GM12878 (cell line): Measurements from ENCODE around the gene SOX6. TPM values are rescaled to one million over a fixed set of nuclear protein-coding genes. Genes with fewer than 3 reads are reported as not detected.

ENCODE experiments used
- ATAC-seq: fragments of 200-7000 bp; cut with Tn5 transposase; 3 replicates; pipeline ENCODE4 v1.9.1; 2020; ENCODE audit warnings: mild to moderate bottlenecking, moderate library complexity
- BruUV-seq: library from RNA; stranded (reverse); fragments of 400-500 nt; replicated peaks from 2 replicates; lab custom pipeline; 2021; lab: Mats Ljungman, UMichigan
- CTCF ChIA-PET: fragments of 300-600 bp; sonication (Branson Sonifier 250); formaldehyde crosslinking; extraction: SDS; loops from one replicate; lab custom pipeline; 2021; ENCODE audit warnings: inconsistent platforms; lab: Yijun Ruan, JAX
- POLR2A ChIA-PET: fragments of 350-600 bp; formaldehyde crosslinking; extraction: SDS; loops from one replicate; lab custom pipeline; 2021; ENCODE audit warnings: inconsistent platforms; lab: Charles Lee
- RAD21 ChIA-PET: fragments of 300-600 bp; sonication (Branson Sonifier 250); formaldehyde crosslinking; loops from one replicate; lab custom pipeline; 2023; ENCODE audit warnings: antibody characterized with exemption; ENCODE audit not compliant: unreplicated experiment; lab: Charles Lee
- SMC1A ChIA-PET: fragments of 300-600 bp; sonication (Branson Sonifier 250); formaldehyde crosslinking; loops from one replicate; lab custom pipeline; 2023; ENCODE audit not compliant: unreplicated experiment, uncharacterized antibody; lab: Charles Lee
- DNase-seq: peaks from one replicate; pipeline ENCODE4 v3.0.0-alpha.2; 2011; ENCODE audit warnings: low read depth, low spot score
- FAIRE-seq: peaks from 3 replicates; lab custom pipeline; 2011; peaks lifted over from hg19 to GRCh38; lab: Jason Lieb, UNC
- H2AFZ ChIP-seq: 2 replicates; pipeline ENCODE4 v1.6.0; 2011; ENCODE audit warnings: low read depth, low read length, control low read depth; ENCODE audit not compliant: control insufficient read depth
- H3K27ac ChIP-seq: 2 replicates; pipeline ENCODE4 v1.5.1; 2011; ENCODE audit warnings: control low read depth; ENCODE audit not compliant: control insufficient read depth, insufficient read depth
- H3K27me3 ChIP-seq, 2 experiments: replicated peaks in 1 of 2; 2 replicates each; pipeline versions ENCODE4 v1.6.0 to v1.6.1; 2011; ENCODE audit warnings: low read length in 1 of 2; ENCODE audit not compliant: control insufficient read depth in 2 of 2, insufficient read depth in 2 of 2
- H3K36me3 ChIP-seq, 2 experiments: 2 replicates each; pipeline ENCODE4 v1.5.1; 2011; ENCODE audit warnings: low read length in 1 of 2; ENCODE audit not compliant: control insufficient read depth in 2 of 2, insufficient read depth in 2 of 2
- H3K4me1 ChIP-seq: 2 replicates; pipeline ENCODE4 v1.6.1; 2011; ENCODE audit warnings: mild to moderate bottlenecking, low read length, moderate library complexity, mixed read lengths; ENCODE audit not compliant: control insufficient read depth, insufficient read depth
- H3K4me2 ChIP-seq: 2 replicates; pipeline ENCODE4 v1.6.0; 2011; ENCODE audit warnings: control low read depth; ENCODE audit not compliant: control insufficient read depth, insufficient read depth
- H3K4me3 ChIP-seq: fragments of 200-600 bp; sonication (generic); 2 replicates; pipeline ENCODE4 v1.5.1; 2016
- H3K79me2 ChIP-seq: 2 replicates; pipeline ENCODE4 v1.6.0; 2011; ENCODE audit warnings: low read length; ENCODE audit not compliant: control insufficient read depth, insufficient read depth
- H3K9ac ChIP-seq: 2 replicates; pipeline ENCODE4 v1.8.0; 2011; ENCODE audit warnings: low read length, control low read depth, mixed read lengths; ENCODE audit not compliant: control insufficient read depth, insufficient read depth
- H3K9me3 ChIP-seq: replicated peaks from 3 replicates; pipeline ENCODE4 v1.5.1; 2011; ENCODE audit warnings: mild to moderate bottlenecking, low read length; ENCODE audit not compliant: control insufficient read depth, insufficient read depth
- H4K20me1 ChIP-seq: 2 replicates; pipeline ENCODE4 v1.6.0; 2011; ENCODE audit not compliant: control insufficient read depth, insufficient read depth
- DPF2 ChIP-seq: fragments of 450-650 bp; IDR thresholded peaks from 2 replicates; pipeline ENCODE4 v1.6.1; 2017; ENCODE audit warnings: mild to moderate bottlenecking
- MYC ChIP-seq: IDR thresholded peaks from 2 replicates; pipeline ENCODE4 v1.6.1; 2011; ENCODE audit warnings: mild to moderate bottlenecking, low read length, moderate library complexity, inconsistent platforms; ENCODE audit not compliant: insufficient read depth, insufficient replicate concordance, insufficient read length, severe bottlenecking
- POU2F2 ChIP-seq: IDR thresholded peaks from 3 replicates; pipeline ENCODE4 v1.6.1; 2011; ENCODE audit warnings: low read depth, mild to moderate bottlenecking, low read length, borderline replicate concordance
- SMC3 ChIP-seq: IDR thresholded peaks from 2 replicates; pipeline ENCODE4 v1.6.1; 2011; ENCODE audit warnings: low read length, improper control_type of control experiment, borderline replicate concordance
- STAT1 ChIP-seq: fragments of 450-650 bp; conservative IDR thresholded peaks from 2 replicates; pipeline ENCODE4 v1.6.1; 2014; ENCODE audit warnings: antibody characterized with exemption, mild to moderate bottlenecking
- WRNIP1 ChIP-seq: IDR thresholded peaks from 2 replicates; pipeline ENCODE4 v1.6.1; 2011; ENCODE audit warnings: low read depth, low read length, improper control_type of control experiment, borderline replicate concordance
- YBX1 ChIP-seq: fragments of 450-650 bp; IDR thresholded peaks from 2 replicates; pipeline ENCODE4 v1.6.1; 2016; ENCODE audit warnings: antibody characterized with exemption
- ZNF384 ChIP-seq: IDR thresholded peaks from 2 replicates; pipeline ENCODE4 v1.6.1; 2012; ENCODE audit warnings: low read depth, mild to moderate bottlenecking, low read length, improper control_type of control experiment, borderline replicate concordance
- WGBS: methylation state at CpG from one replicate; pipeline ENCODE4 v1.1.6; 2016; ENCODE audit warnings: low lambda C conversion rate; ENCODE audit not compliant: insufficient replicate concordance, insufficient coverage; ENCODE audit errors: missing lambda C conversion rate; 5-methylcytosine and 5-hydroxymethylcytosine counted together
- in situ Hi-C: fragments of 300-500 bp; cut with MboI; formaldehyde crosslinking; loops from 9 replicates; pipeline ENCODE4 v1.14.3; 2018; ENCODE audit warnings: mixed read lengths
- intact Hi-C: fragments of 100-400 bp; cut with micrococcal nuclease; formaldehyde crosslinking; loops from one replicate; pipeline ENCODE4 v1.14.2; 2022; ENCODE audit not compliant: unreplicated experiment
- polyA plus RNA-seq, 11 experiments: library from polyadenylated mRNA; depleted of rRNA in 4 of 11; unstranded in 6 of 11; stranded (reverse) in 5 of 11; fragments of >200 nt; fragmentation: Nextera tagmentation in 4 of 11; fragmentation: Illumina TruSeq in 1 of 11; extraction: Ambion mirVana in 4 of 11; extraction: Trizol in 1 of 11; gene quantifications; 1 replicate in 1 of 11; 2 replicates in 10 of 11; pipeline versions ENCODE4 v1.2.1 to v1.2.3, GENCODE V29; 2011 to 2016; ENCODE audit warnings: inconsistent platforms in 2 of 11, missing spikeins in 2 of 11, low read depth in 1 of 11
- total RNA-seq, 4 experiments: library from RNA; depleted of rRNA in 3 of 4; stranded (reverse); fragments of >200 nt in 3 of 4; fragmentation: Illumina TruSeq in 1 of 4; extraction: Trizol in 1 of 4; gene quantifications; 2 replicates each; pipeline versions ENCODE4 v1.2.1 to v1.2.3, GENCODE V29; 2013 to 2021

The SOX6 gene
- total and polyA plus RNA-seq, 10 of the 15 experiments (the other 5 are each of a cell fraction or from before 2014, with no cell fraction given), result 0.03 to 0.71 (median 0.29) TPM; not detected in 4

DNA sequence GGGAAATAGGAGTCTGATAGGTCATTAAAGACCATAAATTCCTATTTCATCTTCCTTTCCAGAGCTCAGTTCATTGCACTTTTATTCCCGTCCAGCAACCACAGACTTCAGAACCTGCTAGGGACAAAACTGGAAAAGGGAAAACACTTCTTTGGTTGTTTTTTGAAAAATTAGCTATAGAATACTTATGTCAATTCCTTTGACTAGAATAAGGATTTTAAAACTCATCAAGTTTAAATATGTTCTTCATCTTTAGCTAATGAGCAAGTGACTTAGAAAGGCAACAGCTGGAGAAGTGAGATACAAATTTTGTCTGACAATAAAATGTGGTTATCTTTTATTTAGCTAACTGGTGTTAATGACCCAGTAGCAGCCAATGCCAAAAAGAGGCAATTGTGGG, 206.9 kb downstream of the SOX6 start:
- ChIA-PET CTCF (no interaction called here), POLR2A (no interaction called here), RAD21 (no interaction called here), SMC1A (interaction anchor here (1.6 kb wide), 1 partner anchor 8 kb away, joined by 3 read pairs; no protein-coding TSS in a partner anchor)
- H3K4me3 ChIP-seq, result no peak overlapping the region
- DNase-seq (no peak), ATAC-seq (no peak)
- H4K20me1 ChIP-seq, result no peaks in the 10 kb centered on the region
- intact Hi-C loops (no loop called here), in situ Hi-C loops (no loop called here)
- H3K9ac ChIP-seq, result no peak overlapping the region
- H3K4me1 ChIP-seq, result no peaks in the 10 kb centered on the region
- H2AFZ ChIP-seq, result no peak overlapping the region
- H3K27me3 ChIP-seq, result no peaks in the 10 kb centered on the region
- H3K36me3 ChIP-seq, result no peaks in the 10 kb centered on the region
- H3K4me2 ChIP-seq, result no peak overlapping the region
- WGBS, result 14% methylated on average over 1 of the region's 1 CpG
- TF ChIP-seq WRNIP1 (no peak), ZNF384 (no peak), POU2F2 (no peak), STAT1 (no peak), SMC3 (no peak), YBX1 (no peak), DPF2 (no peak), MYC (no peak)
- TF ChIP-seq, all 136 proteins: peak for 0
- H3K79me2 ChIP-seq, result no peaks in the 10 kb centered on the region
- no peak overlapping the region for H3K27ac ChIP-seq
- no peaks in the 10 kb centered on the region for H3K9me3 ChIP-seq
- FAIRE-seq, result no peak
- BruUV-seq, result no TSS peak
